Spleen (tissue), 7 donors: ENCODE measurements around the gene MFAP2.

Experiments used
- POLR2A ChIP-seq, 3 donors: fragments of 450-650 bp; IDR thresholded peaks; one replicate each; pipeline ENCODE4 v1.5.1; 2017; ENCODE audit warnings: antibody characterized with exemption in 3 of 3, mild to moderate bottlenecking in 1 of 3
- POLR2AphosphoS5 ChIP-seq, 3 donors: sonication (generic); formaldehyde crosslinking; IDR thresholded peaks; one replicate each; pipeline ENCODE4 v1.5.1; 2017; ENCODE audit warnings: antibody characterized with exemption in 3 of 3
- TF ChIP-seq, protein P1 (sequence below), 11 experiments: fragments of 200-600 bp in 7 of 11; fragments of 450-650 bp in 4 of 11; sonication (generic) in 4 of 11; IDR thresholded peaks in 8 of 11; conservative IDR thresholded peaks in 3 of 11; 1 replicate in 7 of 11; 2 replicates in 4 of 11; pipeline versions ENCODE4 v1.4.0 to v1.8.0; 2016 to 2021; ENCODE audit warnings: antibody characterized with exemption in 11 of 11, inconsistent platforms in 4 of 11, mild to moderate bottlenecking in 1 of 11
- donor health status: DM: no; HTN: no; CAD: no; lungs with moderate emphysema.
- donor health status: DM: no; HTN: no; CAD: no.
- donor health status: DM: no; HTN: no; CAD: no.

DNA sequence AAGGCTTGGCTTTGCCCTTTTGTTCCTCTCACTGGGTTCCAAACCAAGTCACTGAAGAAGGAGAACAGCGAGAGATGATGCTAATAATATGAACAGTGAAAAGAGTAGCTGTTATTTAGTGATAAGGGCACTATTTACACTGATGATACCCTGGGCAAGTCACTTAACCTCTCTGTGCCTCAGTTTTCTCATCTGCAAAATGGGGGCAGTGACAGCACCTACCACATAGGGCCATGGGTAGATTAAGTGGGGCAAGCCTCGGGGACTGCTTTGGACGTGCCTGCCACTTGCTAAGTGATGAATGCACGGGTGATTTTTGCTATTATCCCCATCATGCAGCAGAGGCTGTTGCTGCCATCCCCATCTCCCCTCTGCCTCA lies 22.1 kb upstream of the MFAP2 start:
- TF ChIP-seq, protein P1, sequence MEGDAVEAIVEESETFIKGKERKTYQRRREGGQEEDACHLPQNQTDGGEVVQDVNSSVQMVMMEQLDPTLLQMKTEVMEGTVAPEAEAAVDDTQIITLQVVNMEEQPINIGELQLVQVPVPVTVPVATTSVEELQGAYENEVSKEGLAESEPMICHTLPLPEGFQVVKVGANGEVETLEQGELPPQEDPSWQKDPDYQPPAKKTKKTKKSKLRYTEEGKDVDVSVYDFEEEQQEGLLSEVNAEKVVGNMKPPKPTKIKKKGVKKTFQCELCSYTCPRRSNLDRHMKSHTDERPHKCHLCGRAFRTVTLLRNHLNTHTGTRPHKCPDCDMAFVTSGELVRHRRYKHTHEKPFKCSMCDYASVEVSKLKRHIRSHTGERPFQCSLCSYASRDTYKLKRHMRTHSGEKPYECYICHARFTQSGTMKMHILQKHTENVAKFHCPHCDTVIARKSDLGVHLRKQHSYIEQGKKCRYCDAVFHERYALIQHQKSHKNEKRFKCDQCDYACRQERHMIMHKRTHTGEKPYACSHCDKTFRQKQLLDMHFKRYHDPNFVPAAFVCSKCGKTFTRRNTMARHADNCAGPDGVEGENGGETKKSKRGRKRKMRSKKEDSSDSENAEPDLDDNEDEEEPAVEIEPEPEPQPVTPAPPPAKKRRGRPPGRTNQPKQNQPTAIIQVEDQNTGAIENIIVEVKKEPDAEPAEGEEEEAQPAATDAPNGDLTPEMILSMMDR (IDR thresholded peaks at IDR 0.05 in 8 of 11, conservative IDR thresholded peaks at IDR 0.05 in 3 of 11) = no peak
- TF ChIP-seq POLR2AphosphoS5 (IDR thresholded peaks at IDR 0.05) = no peak
- no peak for TF ChIP-seq POLR2A (IDR thresholded peaks at IDR 0.05)
